Measurements from ENCODE around the gene PRDM16.

GRCh38 chr1:3065396-3065795 is 3.6 kb upstream of the PRDM16 start:
- TF ChIP-seq, protein P1, sequence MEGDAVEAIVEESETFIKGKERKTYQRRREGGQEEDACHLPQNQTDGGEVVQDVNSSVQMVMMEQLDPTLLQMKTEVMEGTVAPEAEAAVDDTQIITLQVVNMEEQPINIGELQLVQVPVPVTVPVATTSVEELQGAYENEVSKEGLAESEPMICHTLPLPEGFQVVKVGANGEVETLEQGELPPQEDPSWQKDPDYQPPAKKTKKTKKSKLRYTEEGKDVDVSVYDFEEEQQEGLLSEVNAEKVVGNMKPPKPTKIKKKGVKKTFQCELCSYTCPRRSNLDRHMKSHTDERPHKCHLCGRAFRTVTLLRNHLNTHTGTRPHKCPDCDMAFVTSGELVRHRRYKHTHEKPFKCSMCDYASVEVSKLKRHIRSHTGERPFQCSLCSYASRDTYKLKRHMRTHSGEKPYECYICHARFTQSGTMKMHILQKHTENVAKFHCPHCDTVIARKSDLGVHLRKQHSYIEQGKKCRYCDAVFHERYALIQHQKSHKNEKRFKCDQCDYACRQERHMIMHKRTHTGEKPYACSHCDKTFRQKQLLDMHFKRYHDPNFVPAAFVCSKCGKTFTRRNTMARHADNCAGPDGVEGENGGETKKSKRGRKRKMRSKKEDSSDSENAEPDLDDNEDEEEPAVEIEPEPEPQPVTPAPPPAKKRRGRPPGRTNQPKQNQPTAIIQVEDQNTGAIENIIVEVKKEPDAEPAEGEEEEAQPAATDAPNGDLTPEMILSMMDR (IDR thresholded peaks at IDR 0.05) = no peak
- no peak for TF ChIP-seq POLR2A (IDR thresholded peaks at IDR 0.05)

All from testis (tissue), 2 donors.